ENCODE measurements around the gene RFWD3.
A peak's percentile ranks its signal among the peaks of the same experiment; 100 is the strongest.

Gene RFWD3, protein sequence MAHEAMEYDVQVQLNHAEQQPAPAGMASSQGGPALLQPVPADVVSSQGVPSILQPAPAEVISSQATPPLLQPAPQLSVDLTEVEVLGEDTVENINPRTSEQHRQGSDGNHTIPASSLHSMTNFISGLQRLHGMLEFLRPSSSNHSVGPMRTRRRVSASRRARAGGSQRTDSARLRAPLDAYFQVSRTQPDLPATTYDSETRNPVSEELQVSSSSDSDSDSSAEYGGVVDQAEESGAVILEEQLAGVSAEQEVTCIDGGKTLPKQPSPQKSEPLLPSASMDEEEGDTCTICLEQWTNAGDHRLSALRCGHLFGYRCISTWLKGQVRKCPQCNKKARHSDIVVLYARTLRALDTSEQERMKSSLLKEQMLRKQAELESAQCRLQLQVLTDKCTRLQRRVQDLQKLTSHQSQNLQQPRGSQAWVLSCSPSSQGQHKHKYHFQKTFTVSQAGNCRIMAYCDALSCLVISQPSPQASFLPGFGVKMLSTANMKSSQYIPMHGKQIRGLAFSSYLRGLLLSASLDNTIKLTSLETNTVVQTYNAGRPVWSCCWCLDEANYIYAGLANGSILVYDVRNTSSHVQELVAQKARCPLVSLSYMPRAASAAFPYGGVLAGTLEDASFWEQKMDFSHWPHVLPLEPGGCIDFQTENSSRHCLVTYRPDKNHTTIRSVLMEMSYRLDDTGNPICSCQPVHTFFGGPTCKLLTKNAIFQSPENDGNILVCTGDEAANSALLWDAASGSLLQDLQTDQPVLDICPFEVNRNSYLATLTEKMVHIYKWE

DNA sequence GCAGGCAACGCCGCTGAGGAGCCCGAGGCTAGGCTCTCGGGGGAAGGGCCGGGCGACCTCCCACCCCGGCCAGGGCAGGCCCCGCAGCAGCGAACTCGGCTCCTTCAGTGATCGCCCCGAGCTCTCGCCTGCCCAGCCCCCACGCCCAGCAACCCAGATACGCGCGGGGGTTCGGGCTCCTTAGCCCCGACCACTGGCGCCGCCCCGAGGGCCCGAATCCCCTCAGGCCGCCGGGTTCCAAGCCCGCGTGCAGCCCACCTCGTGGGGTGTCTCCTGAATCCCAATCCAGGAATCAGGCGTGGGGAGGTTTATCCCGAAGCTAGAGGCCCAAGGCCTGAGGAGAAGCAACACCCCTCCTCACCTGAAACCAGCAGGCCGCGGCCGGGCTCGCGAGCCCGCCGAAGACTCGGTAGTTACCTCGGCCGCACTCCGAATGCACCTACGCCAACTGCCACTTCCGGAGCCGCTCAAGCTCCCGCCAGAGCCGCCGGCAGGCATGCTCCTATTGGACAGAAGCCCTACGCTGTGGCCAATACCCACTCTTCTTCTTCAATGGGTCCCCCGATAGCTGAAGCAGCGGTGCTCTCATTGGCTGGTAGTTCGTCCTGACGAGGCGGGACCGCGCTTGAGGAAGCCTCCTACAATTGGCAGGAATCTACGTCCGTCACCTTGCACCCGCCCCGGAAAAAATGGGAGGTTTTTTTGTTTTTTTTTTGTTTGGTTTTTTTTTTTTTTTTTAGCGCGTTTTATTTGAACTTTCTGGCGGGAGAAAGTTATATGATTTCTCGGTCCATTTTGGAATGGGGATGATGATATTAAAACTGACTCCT, at the start of gene RFWD3:
RFWD3 (minus strand) TSS at position 453 of the 830 bp plus-strand sequence. CDS start 5,428 bp downstream, outside the sequence.
- TF ChIP-seq, protein P1, sequence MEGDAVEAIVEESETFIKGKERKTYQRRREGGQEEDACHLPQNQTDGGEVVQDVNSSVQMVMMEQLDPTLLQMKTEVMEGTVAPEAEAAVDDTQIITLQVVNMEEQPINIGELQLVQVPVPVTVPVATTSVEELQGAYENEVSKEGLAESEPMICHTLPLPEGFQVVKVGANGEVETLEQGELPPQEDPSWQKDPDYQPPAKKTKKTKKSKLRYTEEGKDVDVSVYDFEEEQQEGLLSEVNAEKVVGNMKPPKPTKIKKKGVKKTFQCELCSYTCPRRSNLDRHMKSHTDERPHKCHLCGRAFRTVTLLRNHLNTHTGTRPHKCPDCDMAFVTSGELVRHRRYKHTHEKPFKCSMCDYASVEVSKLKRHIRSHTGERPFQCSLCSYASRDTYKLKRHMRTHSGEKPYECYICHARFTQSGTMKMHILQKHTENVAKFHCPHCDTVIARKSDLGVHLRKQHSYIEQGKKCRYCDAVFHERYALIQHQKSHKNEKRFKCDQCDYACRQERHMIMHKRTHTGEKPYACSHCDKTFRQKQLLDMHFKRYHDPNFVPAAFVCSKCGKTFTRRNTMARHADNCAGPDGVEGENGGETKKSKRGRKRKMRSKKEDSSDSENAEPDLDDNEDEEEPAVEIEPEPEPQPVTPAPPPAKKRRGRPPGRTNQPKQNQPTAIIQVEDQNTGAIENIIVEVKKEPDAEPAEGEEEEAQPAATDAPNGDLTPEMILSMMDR (IDR thresholded peaks at IDR 0.05; ENCODE audit: control extremely low read depth, extremely low read depth, low read depth, missing control alignments): no peak
- DNase-seq (ENCODE audit: extremely low spot score): peak; percentile 100
- POLR2A ChIA-PET: interaction anchor here (0.6 to 1.5 kb wide), 5 partner anchors 11 to 206 kb away, joined by 3 to 12 read pairs (median 4); partner anchors contain the start of gene GLG1
- CTCF ChIA-PET: interaction anchor here (0.9 to 1.9 kb wide), 4 partner anchors 10 to 28 kb away, joined by 4 to 9 read pairs (median 4); no protein-coding TSS in a partner anchor

- CTCF ChIA-PET: interaction anchor here (1.3 kb wide), 2 partner anchors 16 to 146 kb away, joined by 4 to 6 read pairs; partner anchors contain the start of gene MLKL
- DNase-seq (ENCODE audit: extremely low spot score): no peak
- POLR2A ChIA-PET: no interaction called here
- TF ChIP-seq, protein P1 (IDR thresholded peaks at IDR 0.05; ENCODE audit: control extremely low read depth, extremely low read depth, low read depth, missing control alignments): no peak
Measured at GRCh38 chr16:74716355-74716754, 49.7 kb upstream of the RFWD3 start.

- ChIA-PET POLR2A (no interaction called here), CTCF (interaction anchor here (1.3 to 6.8 kb wide), 4 partner anchors 11 to 149 kb away, joined by 4 to 121 read pairs (median 6); no protein-coding TSS in a partner anchor)
- no peak for DNase-seq (ENCODE audit: extremely low spot score)
- TF ChIP-seq, protein P1 (IDR thresholded peaks at IDR 0.05; ENCODE audit: control extremely low read depth, extremely low read depth, low read depth, missing control alignments): no peak
Measured at GRCh38 chr16:74713876-74714275, 47.2 kb upstream of the RFWD3 start.

DNA sequence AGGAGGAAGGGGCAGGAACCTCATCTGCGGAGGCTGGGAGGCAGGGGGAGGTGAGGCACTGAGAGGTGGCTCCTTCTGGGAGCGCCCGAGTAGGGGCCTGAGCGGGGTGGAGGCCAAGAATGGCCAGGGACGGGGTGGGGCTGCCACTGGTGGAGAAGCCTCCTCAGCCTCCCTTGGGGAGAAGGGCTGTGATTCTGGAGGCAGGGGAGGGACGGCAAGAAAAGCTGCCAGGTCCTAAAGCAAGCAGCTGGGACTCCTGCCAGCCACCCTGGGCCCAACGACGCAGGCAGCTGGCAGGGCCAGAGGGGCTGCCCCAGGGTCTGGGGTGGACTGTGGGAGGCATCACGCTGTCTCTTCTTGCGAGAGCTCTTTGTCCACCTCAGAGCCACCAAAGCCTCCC, 46.6 kb upstream of the RFWD3 start:
- TF ChIP-seq, protein P1 (IDR thresholded peaks at IDR 0.05; ENCODE audit: control extremely low read depth, extremely low read depth, low read depth, missing control alignments): no peak
- no peak for DNase-seq (ENCODE audit: extremely low spot score)
- POLR2A ChIA-PET: no interaction called here
- CTCF ChIA-PET: interaction anchor here (1.2 to 6.8 kb wide), 5 partner anchors 12 to 150 kb away, joined by 4 to 121 read pairs (median 4); no protein-coding TSS in a partner anchor

DNA sequence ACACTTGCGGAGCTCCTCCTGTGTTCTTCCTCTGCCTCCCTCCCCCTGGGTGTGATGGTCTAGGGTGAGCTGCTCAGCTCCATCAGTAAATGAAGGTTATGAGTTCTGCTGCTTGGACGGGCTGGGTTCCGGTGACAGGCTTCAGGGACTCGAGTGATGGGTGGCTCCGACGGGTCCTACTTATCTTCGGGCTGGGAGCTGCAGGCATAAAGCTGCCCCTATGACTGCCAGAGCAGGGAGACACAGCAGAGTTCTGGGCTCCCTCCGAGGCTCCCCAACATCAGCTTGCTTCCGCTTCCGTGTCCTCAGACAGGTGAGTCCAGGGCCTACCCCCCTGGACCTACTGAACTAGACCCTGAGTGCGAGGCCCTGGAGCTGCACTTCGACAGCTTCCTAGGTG, 45.3 kb upstream of the RFWD3 start:
- TF ChIP-seq, protein P1 (IDR thresholded peaks at IDR 0.05; ENCODE audit: control extremely low read depth, extremely low read depth, low read depth, missing control alignments): no peak
- ChIA-PET CTCF (interaction anchor here (1.0 to 6.8 kb wide), 6 partner anchors 11 to 399 kb away, joined by 3 to 121 read pairs (median 7); partner anchors contain the start of gene MLKL), POLR2A (no interaction called here)
- DNase-seq (ENCODE audit: extremely low spot score): no peak

Measured in GM10248 (cell line).